Esophagus (tissue), 2 donors: ENCODE data around the gene ADORA2B. TPM values are rescaled to one million over a fixed set of nuclear protein-coding genes. Genes with fewer than 3 reads are reported as not detected.

Source experiments
- H3K27ac ChIP-seq, 2 donors: one replicate each; pipeline ENCODE4 v1.5.1; 2013; ENCODE audit warnings: low read depth in 2 of 2, mild to moderate bottlenecking in 2 of 2, inconsistent platforms in 1 of 2, low read length in 1 of 2, moderate library complexity in 1 of 2
- H3K27me3 ChIP-seq, 2 donors: one replicate each; pipeline ENCODE4 v1.6.1; 2013; ENCODE audit warnings: low read length in 2 of 2, control low read depth in 1 of 2, mild to moderate bottlenecking in 1 of 2; ENCODE audit not compliant: insufficient read depth in 2 of 2, control insufficient read depth in 1 of 2
- H3K36me3 ChIP-seq, 2 donors: one replicate each; pipeline ENCODE4 v1.6.1; 2013; ENCODE audit warnings: low read length in 1 of 2; ENCODE audit not compliant: control insufficient read depth in 2 of 2, insufficient read depth in 2 of 2
- H3K4me1 ChIP-seq, 2 donors: one replicate each; pipeline ENCODE4 v1.6.1; 2013; ENCODE audit warnings: low read length in 1 of 2; ENCODE audit not compliant: control insufficient read depth in 2 of 2, insufficient read depth in 2 of 2
- H3K4me3 ChIP-seq, 2 donors: one replicate each; pipeline ENCODE4 v1.5.1; 2013; ENCODE audit warnings: low read length in 2 of 2, mild to moderate bottlenecking in 2 of 2, low read depth in 1 of 2, moderate library complexity in 1 of 2
- H3K9me3 ChIP-seq, 2 donors: one replicate each; pipeline ENCODE4 v1.6.1; 2013; ENCODE audit warnings: mild to moderate bottlenecking in 2 of 2, low read depth in 1 of 2, low read length in 1 of 2, moderate library complexity in 1 of 2; ENCODE audit not compliant: control insufficient read depth in 2 of 2, insufficient read depth in 1 of 2
- WGBS, 2 donors: extraction: QIAGEN DNeasy Blood & Tissue Kit; methylation state at CpG; one replicate each; pipeline ENCODE4 v1.1.7; 2013; 5-methylcytosine and 5-hydroxymethylcytosine counted together
- polyA plus RNA-seq, 2 donors: library from polyadenylated mRNA; stranded (reverse); fragments of 200-250 nt; gene quantifications; one replicate each; pipeline ENCODE4 v1.2.3, GENCODE V29; 2013
- donor health status: healthy with polysubstance abuse.
- donor health status: Bipolar disorder and iron deficiency.

ADORA2B gene
- polyA plus RNA-seq, 2 donors, result 4.4 to 11.6 TPM

DNA sequence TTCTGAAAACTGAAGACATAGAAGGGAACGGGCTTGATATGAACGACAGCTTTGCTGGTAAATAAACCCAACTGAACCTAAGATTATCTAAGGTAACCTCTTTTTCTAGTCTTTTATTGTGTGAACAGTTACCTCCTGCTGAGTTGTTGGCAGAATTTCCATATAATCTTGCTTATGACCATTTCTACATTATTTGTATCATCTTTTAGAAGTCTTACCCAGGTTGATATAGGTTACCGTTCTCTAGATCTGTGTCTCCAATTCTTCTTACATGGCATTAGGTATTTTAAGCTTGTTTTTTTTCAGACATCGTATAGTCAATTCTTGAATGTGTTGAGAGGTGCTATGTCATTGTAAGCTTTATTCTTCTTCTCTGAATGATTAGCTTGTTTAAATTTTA is 79.0 kb downstream of the ADORA2B start:
- H3K27ac ChIP-seq, result no peak overlapping the region
- no peak overlapping the region for H3K4me3 ChIP-seq
- H3K4me1 ChIP-seq, result no peaks in the 10 kb centered on the region
- H3K36me3 ChIP-seq, result peaks cover 4 to 11% of the 10 kb centered on the region in 2 donors
- H3K27me3 ChIP-seq, result no peaks in the 10 kb centered on the region
- WGBS, 2 donors, result 73 to 84% methylated on average over 4 of the region's 4 CpGs
- H3K9me3 ChIP-seq, result no peaks in the 10 kb centered on the region

DNA sequence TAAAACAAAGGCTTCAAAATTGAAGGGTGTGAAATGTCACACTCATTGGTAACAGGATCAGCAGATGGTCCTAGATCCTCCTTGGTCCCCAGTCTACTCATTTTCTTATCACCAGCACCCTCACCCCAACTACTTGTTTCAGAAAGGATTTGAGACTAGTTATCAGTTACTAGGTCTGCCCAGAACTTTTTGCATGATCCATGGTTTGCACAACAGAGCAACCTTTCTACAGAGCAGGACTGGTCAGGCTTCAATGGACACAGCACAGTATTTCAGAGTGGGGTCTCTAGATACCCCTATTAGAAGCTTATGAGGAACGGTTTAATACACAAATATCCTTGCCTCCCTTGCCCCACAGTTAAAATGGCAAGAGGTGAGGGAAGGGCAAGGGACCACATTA is 80.3 kb downstream of the ADORA2B start:
- Histone ChIP-seq H3K36me3 (peaks cover 4 to 15% of the 10 kb centered on the region in 2 donors), H3K4me1 (no peaks in the 10 kb centered on the region), H3K4me3 (no peak overlapping the region), H3K27me3 (no peaks in the 10 kb centered on the region), H3K27ac (no peak overlapping the region), H3K9me3 (no peaks in the 10 kb centered on the region)
- WGBS, 2 donors, result 86 to 92% methylated on average over 1 of the region's 1 CpG

Other genes starting within 250 kb of the ADORA2B start
- 1 to 10 TPM; 5.4 to 5.8 TPM for gene ZNF286A, start 245.4 kb upstream of the ADORA2B start, polyA plus RNA-seq
- under 1 TPM; 0.05 to 0.06 TPM for gene TBC1D26, start 212.8 kb upstream of the ADORA2B start, polyA plus RNA-seq
- 10 to 100 TPM; 13.9 to 15.6 TPM for gene ZSWIM7, start 54.6 kb downstream of the ADORA2B start, polyA plus RNA-seq
- 10 to 100 TPM; 10.3 to 13.9 TPM for gene TTC19, start 54.7 kb downstream of the ADORA2B start, polyA plus RNA-seq